Islet of Langerhans (tissue), 1 donor: ENCODE measurements around the gene IQCC.

Experiments used
- FAIRE-seq: peaks from one replicate; lab custom pipeline; 2011; peaks lifted over from hg19 to GRCh38; lab: Jason Lieb, UNC

The IQCC gene

DNA sequence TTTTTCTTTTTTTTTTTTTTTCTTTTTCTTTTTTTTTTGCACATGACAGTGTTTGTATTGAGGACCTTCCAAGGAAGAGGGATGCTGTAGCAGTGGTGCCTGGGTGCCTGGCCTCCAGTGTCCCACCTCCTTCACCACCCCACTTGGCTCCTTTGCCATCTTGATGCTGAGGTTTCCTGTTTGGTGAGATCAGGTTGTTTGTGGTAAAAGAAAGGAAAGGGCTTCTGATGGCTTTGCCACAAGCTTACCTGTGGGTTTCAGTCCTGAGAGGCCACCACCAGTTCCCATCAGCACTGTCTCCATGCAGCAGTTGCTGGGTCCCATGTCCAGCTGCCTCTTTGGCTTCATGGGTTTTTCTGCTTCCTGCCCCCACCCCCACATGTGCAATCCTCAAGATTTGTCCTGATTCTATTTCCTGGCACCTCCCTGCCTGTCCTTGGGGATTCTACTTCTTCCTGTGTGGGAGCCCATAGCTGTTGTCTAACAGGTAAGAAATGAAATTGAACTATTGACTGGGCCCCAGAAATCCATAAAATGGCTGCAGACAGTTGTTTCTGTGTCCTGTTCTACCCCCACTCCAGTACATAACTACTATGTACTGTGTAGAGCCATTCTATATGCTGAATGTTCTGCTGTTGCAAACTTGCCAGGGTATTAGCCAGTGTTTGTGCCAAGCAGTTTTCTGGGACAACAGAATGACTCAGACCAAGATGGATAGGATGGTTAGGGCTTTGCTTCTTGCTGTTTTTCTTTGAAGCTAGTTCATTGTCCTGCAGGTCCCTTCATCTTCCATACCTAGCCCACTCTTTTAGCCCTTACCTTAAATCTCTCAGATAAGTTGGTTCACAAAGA lies 9.3 kb upstream of the IQCC start:
- no peak for FAIRE-seq

DNA sequence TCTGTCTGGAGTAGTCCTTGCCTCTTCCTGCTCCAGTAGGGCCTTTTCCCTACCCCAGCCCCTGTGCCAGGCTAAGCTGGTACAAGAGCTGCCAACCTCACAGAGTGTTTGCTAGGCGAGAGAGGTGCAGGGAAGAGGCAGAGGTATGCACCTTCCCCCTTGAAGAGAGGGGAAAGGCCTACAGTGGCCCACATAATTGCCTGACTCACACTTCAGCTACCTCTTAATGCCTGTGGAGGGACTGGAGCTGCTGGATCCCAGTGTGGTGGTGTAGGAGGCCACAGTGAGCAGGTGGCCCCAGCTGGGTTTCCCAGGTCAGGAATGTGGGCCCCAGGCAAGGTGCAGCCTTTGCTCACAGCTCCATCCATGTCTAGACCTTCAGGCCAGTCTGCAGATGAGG lies 8.4 kb upstream of the IQCC start:
- no peak for FAIRE-seq

DNA sequence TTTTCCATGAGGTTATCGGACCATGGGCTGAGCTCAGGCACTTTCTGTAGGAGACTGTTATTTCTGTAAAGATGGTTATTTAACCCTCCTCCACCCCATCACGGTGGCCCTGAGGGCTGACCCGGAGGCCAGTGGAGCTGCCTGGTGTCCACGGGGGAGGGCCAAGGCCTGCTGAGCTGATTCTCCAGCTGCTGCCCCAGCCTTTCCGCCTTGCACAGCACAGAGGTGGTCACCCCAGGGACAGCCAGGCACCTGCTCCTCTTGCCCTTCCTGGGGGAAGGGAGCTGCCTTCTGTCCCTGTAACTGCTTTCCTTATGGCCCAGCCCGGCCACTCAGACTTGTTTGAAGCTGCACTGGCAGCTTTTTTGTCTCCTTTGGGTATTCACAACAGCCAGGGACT lies 7.6 kb upstream of the IQCC start:
- no peak for FAIRE-seq

DNA sequence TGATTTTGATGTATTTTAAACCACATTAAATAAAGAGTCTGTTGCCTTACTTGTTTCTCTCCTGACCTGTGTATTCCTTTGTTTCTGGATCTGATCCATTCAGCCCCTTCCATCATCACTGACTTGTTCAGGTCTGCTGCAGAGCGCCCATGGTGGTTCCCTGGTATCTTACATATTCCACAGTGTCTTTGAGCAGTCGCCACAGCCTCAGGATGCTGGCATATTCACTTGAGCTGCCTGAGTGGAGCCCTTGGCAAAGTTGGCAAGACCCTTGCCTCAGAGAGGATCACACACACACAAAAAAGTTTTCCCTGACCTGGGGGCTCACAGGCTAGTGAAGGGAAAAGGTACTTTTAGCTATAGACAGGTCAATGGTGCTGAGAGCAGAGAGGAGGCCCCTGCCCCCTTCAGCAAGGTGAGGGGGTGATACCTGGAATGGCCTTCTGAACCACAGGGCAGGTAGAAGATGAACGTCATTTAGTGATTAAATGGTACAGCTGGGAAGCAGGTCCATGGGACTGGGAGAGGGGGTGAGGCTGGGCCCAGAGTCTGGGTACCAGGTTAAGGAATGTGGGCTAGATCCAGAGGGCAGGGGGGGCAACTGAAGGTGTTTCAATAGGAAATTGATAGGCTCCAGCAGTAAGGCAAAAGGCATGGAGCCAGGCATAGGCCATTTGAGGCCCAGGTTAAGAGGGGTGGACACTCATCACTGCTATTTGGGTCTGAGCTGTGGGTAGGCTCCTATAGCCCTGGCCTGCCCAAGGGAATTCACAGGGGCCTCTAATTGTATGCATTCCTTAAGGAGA lies 7.0 kb upstream of the IQCC start:
- no peak for FAIRE-seq

DNA sequence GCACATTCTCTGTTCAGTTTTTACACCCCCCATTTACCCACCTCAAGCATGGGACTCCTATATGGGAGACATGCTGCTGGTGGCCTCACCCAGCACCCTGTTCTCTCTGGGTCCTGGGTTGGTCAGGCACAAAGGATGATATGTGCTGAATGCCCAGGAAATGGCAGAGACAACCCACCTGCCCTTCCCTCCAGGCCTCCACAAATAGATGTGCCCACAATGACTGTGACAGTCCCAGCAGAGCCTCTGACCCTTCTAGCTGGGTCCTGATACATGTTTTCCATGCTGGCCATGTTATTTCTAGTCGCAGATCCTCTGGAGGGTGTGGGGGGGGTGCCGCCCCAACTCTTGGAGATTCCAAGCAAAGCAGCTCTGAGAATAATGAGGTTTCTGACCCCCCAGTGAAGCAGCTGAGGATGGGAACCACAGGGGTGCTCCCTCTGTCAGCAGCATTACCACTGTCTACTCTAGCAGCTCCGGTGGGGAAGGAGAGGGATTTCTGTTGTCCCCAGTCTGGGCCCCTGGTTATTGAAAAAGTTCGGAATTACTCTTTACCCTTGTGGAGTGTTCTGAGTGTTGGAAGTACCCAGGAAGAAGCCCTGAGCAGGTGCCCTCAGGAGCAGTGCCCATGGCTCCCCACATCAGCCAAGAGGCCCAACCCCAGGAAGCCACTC lies 6.3 kb upstream of the IQCC start:
- FAIRE-seq: no peak

DNA sequence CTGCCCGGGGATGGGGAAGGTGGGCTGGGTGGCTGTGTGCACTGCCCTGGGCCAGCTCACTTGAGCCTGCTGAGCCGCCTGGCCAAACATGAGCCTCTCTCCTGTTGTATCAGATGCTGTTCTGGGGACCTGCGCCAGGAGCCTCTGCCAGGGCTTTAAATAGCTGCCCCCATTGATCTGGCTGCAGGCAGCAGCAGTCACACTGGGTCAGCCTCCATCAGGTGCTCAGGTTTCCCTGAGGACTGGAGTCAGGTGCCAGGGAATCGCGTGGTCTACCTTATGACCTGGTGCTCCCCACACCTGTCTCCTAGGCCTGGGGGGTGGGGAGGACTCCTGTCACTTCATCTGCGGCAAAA lies 5.8 kb upstream of the IQCC start:
- no peak for FAIRE-seq

DNA sequence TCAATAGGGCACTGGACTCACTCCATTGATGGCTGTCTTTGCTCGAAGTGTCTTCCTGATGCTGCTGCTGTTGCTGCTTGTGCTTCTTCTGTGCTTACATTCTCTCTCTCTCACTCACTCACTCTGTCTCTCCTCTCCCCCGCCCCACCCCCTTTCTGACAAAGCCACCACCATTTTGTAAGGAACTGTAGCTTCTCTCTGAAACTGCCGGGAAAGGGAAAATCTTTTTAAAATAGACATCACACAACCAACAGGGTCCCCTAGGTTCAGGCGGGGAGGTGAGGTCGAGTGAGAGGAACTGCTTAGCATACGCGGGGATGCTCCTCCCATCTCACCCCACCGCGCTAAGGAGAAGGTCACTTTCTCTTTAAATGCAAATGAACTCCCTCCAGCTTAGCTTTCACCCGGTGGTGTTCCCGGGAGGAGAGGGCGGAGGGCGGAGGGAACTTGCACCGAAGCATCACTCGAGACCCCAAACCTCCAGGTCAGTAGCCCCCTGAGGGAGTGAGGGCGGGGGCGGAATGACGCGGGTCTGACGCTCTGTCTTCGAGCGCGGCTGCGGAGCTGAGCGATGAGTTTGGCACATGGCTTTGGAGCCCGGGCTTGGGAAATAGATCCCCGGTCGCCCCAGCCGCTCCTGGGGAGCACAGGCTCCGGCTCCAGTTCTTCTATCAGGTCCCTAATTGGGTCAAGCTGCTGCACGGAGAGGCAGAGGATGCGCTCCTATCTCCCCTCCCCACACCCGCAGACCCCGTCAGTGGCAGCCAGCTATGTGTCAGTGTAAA lies 5.1 kb upstream of the IQCC start, which contains the start of gene CCDC28B:
Gene CCDC28B, plus strand, starts transcription at position 370 of the 785 bp plus-strand sequence. CDS start 1,341 bp downstream, outside the sequence.
- no peak for FAIRE-seq

DNA sequence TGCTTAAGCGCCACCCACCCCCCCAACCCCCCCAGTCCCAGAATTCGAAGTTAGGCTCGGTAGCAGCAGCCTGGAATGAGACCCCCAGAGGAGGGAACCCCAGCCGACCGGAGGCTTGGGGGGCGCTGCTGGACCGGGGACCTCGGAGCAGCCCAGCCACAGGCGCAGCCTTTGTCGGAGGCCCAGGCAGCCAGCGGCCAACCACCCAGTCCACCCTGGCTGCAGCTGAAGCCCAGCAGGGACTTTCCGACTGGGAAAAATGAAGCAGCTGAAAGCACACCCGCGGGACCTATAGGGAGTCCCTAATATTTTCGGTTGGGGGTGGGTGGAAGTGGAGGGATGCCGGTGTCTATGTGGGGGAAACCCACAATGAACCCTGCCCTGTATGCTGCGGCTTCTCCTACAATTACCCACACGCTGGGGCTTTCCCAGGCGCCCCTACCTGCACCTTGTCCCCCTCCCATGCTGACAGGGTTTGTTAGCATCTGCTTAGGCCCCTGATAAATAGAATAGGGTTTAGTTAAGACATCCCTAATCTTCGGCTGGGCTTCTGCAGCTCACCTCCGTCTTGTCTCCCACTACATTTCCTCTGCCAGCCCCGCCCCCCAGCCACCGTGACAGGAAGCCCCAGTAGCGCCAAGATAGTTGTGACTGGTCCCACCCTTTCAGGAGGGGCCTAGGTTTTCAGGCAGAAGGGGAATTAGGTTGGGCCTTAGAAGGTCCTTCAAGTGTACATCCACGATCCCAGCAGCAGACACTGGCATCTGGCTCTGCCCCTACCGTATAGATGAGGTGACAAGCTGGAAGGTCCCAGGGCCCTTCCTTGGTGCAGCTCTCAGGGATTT lies 4.2 kb upstream of the IQCC start:
- FAIRE-seq: no peak

DNA sequence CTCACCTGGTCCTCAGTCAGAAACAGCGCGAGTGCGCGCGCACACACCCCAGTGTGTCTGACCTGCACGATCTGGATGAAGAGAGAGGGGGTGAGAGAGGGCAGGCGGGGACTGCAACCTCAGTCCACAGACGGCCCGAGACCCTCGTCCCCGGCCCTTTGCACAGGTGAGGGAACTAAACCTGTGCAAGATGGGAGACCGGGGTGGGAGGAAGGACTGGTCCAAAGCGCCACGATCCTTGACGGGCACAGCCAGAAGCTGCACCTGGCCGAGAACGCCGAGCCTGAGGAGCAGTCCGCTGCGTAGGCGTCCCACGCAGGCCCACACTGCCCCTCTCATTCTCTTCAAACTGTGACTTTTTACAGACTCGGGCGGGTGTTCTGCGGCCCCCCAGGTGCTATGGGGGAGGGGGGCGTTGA lies 519 bp upstream of the IQCC start:
- FAIRE-seq: no peak

DNA sequence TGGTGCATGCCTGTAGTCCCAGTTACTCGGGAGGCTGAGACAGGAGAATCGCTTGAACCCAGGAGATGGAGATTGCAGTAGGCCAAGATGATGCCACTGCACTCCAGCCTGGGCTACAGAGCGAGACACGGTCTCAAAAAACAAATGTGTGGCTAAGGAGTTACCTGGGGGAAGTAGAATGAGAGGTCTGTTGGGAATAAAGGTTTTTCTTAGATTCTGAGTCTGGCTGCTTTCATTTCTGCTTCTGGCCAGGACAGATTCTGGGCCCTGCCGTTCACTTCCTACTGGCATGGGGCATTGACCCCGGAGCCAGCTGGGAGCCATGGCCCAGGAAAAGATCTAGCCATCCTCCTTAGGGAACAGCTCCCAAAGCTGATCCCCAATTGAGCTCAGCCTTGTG lies 3.0 kb downstream of the IQCC start:
- FAIRE-seq: no peak

DNA sequence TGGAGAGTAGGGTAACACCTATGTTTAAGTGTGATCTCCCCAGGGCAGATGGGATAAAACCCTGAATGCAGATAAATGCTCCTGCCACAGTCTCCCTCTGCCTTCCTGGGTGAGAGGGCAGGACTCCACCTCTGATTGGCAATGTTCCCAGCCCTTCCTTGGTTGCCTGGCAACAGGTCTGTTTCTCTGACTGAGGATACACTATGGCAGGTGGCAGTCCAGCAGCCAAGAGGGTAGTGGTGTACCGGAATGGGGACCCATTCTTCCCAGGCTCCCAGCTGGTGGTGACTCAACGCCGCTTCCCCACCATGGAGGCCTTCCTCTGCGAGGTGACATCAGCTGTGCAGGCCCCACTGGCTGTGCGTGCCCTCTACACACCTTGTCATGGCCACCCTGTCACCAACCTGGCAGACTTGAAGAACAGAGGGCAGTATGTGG lies 3.4 kb downstream of the IQCC start, which contains the start of gene DCDC2B:
Gene DCDC2B, plus strand, starts transcription at position 199 of the 438 bp plus-strand sequence. Its CDS starts 5 bp downstream, at position 204.
- no peak for FAIRE-seq

DNA sequence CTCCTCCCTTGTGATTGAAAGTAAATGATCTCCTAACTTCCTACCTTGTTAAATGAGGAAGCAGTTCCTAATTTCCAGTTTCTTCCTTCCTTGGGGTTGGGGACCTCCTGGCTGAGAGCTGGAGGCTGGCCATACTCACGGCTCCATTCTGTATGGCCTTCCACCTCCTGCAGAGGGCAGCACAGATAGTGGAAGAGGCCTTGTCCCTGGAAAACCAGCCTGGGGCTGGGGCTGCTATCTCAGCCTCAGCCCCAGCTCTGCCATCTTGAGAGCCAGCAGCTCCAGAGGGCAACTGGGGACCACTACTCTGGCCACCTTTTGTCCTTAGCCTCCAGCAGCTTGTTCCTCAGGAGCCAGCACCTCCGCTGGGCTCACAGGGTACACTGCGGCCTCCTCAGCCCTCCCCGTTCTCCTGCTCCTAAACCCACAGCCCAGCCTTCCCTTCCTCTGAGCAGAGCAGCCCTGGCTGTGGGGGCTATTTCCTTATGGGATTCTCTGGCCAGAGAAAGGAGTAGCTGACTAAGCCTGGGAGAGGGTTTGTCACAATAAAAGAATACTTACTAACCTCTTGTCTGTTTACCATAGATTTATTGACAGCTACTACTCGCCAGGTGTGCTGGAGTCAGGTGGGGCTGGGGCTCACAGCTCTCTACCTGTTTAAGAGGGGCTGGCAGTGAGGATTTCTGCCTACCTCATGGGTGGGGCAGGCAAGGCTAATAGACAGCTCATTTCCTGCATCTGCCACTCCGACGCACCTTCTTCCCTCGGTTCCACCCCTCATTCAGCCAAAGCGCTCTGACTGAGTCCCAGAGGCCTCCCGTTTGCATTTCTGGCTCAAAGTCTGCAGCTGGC lies 10.4 kb downstream of the IQCC start:
- FAIRE-seq: no peak

DNA sequence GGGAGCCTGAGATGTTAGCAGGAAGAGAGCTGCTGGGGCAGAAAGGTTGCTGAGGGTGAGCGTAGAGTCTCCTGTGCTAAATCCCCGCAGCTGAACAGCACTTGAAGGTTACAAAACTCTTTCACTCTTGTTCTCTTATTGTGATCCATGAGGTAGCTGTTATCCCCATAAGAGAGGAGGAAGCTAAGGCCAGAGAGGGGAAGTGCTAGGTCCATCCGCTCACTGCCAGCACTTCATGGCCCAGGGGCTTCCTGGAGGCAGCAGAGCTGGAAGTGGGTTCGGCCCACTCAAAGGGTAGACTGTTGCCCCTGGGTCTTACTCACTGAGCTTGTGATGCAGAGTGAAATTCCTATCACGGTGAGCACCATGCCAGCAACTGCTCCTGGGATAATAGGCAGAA lies 11.1 kb downstream of the IQCC start:
- no peak for FAIRE-seq

DNA sequence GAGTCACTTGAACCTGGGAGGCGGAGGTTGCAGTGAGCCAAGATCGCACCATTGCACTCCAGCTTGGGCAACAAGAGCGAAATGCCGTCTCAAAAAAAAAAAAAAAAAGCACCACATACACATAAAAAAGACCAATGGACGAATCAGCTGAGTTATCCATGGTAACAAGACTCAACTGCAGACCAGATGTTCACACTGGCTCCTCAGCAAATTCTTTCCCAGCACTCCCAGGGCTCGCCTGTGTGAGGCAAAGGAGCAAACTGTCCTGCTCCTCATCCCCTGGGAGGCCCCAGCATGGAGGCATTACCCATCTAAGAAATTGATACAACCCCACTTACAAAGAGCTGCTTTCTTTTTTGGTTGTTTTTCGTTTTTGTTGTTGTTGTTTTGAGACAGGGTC lies 13.6 kb downstream of the IQCC start:
- FAIRE-seq: no peak

DNA sequence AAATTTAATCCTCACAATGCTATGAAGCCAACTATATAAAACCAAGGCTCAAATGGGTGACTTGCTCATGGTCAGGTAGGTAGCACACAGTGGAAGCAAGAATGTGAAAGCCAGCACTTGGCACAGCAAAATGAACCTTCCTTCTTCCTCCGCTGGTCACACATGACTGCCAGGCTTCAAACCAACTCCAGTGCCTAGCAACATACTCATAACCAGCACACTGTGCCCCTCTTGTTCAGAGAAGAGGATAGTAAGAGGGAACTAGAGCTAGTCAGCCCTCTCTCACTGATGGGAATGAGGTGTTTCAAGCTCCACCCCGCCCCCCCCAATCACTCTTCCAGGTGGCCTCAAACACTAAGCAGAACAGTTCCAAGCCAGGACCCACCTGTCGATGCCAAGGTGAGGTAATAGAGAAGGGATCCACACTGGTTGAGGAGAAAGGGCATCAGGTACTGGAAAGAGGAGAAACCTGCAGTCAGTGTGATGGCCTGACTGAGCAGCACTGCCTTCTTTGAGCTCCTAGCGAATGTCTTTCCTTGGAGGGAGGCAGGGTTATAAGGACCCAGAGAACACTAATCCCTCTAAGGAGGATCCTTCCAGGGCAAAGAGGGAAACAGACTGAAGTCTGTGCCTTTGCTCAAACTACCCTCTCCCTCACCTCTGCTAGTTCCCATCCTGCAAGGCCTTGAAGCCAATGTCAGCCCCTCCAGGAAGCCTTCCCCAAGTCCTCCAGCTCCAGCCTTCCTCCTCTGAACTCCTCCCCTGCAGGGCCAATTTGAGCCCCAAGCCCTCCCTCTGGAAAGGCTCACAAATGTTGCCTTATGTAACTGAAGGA lies 15.5 kb downstream of the IQCC start:
- FAIRE-seq: no peak

DNA sequence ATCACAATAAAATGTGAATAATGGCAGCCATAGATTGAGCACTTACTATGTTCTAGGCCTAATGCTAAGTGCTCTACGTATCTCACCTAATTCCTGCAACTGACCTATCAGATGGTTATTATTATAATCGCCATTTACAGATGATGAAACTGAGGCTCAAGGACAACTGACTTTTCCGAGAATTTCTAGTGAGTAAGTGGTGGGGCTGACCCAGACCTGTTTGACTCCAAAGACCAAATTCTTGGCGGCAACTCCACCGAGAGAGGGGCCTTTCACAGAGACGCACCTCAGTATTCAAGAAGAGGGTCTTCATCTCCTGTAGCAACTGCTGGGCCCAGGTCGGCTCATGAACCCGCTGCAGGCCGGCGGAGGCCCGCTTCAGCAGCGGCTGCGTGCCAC lies 16.1 kb downstream of the IQCC start:
- no peak for FAIRE-seq

DNA sequence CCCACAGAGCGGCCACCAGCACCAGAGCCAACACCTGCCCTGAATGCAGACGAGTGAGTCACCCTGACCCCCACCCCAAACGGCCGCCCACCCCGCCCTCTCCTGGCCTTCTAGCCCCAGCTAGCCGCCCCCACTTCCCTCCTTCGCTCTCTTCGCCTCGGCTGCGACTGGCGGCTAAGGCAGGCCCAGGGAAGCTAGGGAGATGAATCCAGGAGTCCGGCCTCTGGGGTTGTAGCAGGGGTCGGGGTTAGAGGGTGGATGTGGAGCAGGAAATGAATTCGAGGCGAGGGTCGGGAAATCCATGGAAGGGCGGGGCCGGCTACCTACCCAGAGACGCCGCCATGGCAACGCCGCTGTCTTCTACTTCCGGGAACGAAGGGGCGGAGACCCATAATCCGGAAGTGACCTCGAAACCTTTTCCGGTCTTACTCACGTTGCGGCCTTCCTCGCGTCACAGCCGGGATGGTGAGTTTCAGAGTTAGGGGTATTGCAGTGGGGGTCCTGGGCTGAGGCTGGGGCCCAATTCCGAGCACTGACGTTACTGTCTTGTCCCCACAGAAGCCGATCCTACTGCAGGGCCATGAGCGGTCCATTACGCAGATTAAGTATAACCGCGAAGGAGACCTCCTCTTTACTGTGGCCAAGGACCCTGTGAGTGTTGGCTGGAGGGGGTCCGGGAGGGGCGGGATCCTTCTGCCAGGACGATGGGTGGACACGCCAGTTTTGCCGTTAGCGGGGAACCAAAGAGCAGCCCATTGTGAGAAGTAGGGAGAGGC lies 16.7 kb downstream of the IQCC start, which contains the start of the genes EIF3I and TMEM234:
Gene EIF3I, plus strand, starts transcription at position 428 of the 776 bp plus-strand sequence. Its CDS starts 35 bp downstream, at position 463.
Gene TMEM234, minus strand, starts transcription at position 374 of the 776 bp plus-strand sequence. Its CDS starts 31 bp downstream, at position 343.
- peak; percentile 68 for FAIRE-seq

DNA sequence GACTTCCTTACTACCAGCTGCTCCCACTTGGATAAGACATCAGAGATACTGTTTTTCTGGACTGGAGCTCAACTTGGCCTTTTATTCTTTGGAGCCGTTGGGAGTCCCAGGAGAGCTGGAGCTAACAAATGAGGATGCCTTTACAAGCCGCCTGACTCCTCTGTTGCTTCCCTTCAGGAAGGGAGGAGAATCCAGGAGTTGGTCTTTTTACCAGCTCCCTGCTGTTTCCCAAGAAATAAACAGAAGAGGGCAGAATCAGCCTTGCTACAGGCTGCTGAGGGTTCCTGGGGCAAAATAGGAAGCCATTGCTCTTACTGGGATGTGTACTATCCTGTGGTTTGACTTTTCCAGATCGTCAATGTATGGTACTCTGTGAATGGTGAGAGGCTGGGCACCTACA lies 18.2 kb downstream of the IQCC start:
- no peak for FAIRE-seq
